Stimulated activated CD8-positive, alpha-beta memory T cell treated with anti-CD3 and anti-CD28 coated beads, Interleukin-7, amount 100 ng/mL, for 24 hours (primary cell): ENCODE measurements around the gene IL23R.

ENCODE experiments used
- DNase-seq: peaks from one replicate; pipeline ENCODE4 v3.0.0-alpha.2; 2020; ENCODE audit warnings: low read depth

Gene IL23R

GRCh38 chr1:67148516-67149178 is 17.6 kb upstream of the IL23R start:
- DNase-seq = no peak

GRCh38 chr1:67149179-67149770 is 17.0 kb upstream of the IL23R start:
- DNase-seq = no peak

- DNase-seq = no peak
Measured at GRCh38 chr1:67150931-67151330, 15.3 kb upstream of the IL23R start.

GRCh38 chr1:67158401-67158800 is 7.9 kb upstream of the IL23R start:
- DNase-seq = no peak

DNA sequence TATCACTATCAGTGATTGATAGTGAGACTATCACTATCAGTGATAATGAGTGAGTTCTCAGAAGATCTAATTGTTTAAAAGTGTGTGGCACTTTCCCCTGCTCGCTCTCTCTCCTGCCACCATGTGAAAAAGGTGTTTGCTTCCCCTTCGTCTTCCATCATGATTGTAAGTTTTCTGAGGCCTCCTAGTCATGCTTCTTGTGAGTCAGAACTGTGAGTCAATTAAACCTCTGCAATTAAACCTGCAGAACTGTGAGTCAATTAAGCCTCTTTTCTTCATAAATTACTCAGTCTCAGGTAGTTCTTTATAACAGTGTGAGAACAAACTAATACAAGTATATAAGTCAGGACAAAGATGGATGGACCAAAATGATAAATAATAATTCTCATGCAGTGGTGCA is 7.0 kb upstream of the IL23R start:
- DNase-seq = no peak

GRCh38 chr1:67162954-67163353 is 3.3 kb upstream of the IL23R start:
- DNase-seq = no peak

- no peak for DNase-seq
Measured at GRCh38 chr1:67165468-67166041, 699 bp upstream of the IL23R start.

- DNase-seq = no peak
Measured at GRCh38 chr1:67169496-67169895, 3.2 kb downstream of the IL23R start.

GRCh38 chr1:67169932-67170331 is 3.7 kb downstream of the IL23R start:
- no peak for DNase-seq

DNA sequence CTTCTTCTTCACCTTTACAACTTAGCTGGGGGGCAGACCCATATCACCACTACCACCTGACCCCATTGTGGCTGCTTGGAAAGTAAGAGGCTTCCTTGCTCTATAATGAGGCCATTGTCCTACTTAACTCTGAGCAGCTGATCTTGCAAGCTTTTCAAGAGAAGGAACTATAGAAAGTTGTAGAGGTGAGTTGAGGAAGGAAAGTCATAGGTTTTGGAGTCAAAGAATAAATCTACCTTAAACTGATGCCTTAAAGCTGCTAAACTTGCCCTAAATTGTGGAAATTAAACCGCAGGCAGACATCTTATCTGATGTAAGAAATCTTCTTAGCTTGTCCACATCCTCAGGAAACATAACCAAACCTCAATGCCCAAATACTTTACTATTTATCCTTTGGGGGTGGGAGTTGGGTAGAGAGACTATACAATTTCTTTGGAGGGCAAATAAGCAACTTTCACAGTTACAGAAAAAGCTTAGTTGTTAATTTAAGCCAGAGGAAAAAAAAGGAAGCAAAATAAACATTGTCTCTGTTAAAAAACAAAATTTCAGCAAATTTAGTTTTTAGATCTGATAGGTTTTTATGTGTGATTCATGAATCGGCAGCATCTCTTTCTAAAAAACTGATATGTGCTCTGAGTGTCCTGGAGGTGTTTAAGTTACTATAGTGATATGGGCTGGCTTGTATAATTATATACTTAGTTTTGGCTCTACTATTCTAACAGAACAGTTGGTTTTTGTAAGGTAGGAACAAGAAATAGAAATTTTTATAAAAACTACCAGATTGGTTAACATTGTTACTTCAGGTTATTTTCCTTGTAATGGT is 4.7 kb downstream of the IL23R start:
- DNase-seq = no peak

DNA sequence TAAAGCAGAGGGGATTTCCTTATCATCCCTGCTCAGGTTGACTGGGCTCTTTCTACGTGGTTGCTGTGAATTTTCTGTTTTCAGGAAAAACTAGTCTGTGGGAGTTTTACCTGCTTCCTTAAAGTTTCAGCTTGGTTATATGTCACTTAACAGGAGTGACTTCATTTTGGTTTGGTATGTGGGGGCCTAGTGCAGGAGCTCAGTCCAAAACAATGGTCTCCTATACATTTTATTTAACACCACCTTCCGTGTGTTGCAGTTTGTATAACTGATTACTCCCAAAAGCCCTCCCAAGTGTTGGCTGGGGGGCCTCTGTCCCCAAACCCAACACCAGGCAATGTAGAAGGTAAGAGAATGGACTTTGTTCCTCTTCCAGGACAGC is 5.3 kb downstream of the IL23R start:
- no peak for DNase-seq

DNA sequence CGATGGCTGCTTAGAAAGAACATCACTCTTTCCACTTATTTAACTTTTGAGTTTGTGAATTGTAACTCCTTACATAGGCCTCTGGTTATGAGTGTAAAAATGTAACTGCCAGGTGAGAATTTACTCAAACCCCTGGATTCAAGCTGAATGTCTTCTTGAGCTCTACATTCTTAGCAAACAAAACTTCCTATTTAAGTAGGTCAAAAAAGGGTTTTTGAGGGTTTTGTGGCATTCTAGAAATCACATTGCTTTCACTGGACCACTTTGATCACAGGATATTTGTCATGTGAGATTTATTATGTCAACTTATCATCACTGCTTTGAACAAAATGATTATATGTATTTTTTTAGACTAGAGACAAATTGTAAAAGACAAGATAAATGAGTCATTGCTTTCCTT is 5.7 kb downstream of the IL23R start:
- no peak for DNase-seq

GRCh38 chr1:67173988-67174387 is 7.7 kb downstream of the IL23R start:
- no peak for DNase-seq

GRCh38 chr1:67174716-67175284 is 8.5 kb downstream of the IL23R start:
- no peak for DNase-seq

DNA sequence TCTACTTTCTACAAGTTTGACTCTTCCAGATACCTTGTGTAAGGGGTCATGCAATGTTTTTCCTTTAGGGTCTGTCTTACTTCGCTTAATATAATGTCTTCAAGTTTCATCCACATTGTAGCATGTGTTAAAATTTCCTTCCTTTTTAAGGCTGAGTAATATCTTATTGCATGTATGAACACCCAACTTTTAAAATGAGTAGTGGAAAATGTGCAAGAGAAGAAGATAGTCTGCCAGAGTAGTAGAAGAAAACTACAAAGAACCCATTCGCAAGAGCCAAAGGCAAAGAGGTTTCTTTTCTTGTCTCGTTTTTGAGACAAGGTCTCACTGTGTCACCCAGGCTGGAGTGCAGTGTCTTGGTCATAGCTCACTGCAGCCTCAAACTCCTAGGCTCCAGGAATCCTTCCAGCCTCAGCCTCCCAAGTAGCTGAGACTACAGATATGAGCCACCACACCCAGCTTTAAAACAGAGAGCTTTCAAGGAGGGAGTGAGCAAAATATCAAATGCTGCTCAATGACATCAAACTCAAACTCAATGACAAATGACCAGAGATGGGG is 9.4 kb downstream of the IL23R start:
- DNase-seq = no peak

GRCh38 chr1:67184838-67185421 is 18.7 kb downstream of the IL23R start:
- DNase-seq = no peak

GRCh38 chr1:67188137-67188536 is 21.9 kb downstream of the IL23R start:
- no peak for DNase-seq

DNA sequence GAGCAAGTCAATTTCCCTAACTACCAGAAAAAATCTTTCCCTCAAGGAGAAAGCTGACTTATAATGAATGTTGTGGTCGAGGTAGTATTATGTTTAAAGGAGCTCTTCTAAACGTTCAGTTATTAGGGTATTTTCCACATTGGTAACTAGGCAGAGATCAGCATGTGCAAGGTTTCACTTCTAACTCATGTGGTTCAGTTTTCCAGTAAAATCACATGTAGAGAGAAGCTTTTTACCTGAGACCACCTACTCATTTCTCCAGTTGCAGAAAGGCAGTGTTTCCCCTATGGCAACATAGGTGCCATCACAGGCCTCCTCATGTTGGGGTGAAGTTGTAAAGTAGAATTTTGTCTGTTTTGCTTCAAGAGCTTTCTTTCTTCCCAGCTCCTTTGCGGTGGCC is 23.7 kb downstream of the IL23R start:
- DNase-seq = no peak

- DNase-seq = no peak
Measured at GRCh38 chr1:67190410-67190809, 24.2 kb downstream of the IL23R start.

DNA sequence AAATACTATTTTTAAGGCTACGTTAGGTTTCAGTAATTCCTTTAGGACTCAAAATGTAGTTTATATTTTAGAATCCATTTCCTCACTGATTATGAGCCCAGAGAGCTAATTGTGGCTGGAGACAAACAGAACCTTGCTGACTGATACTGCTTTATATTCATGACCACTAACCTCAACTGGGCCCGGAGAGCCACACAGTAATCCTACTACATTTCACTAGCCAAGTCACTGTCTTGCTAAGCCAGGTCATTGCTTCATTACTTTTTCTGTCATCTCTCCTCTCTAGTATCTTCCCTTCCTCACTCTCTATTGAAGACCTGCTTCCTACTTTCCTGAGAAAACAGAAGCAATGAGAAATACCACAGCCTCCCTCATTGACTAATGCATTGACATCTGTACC is 24.7 kb downstream of the IL23R start:
- no peak for DNase-seq

- no peak for DNase-seq
Measured at GRCh38 chr1:67191668-67192520, 25.6 kb downstream of the IL23R start.
